Measurements from ENCODE around the gene SP6.
A peak's percentile ranks its signal among the peaks of the same experiment; 100 is the strongest.

Gene SP6

GRCh38 chr17:47856830-47857229, 5.9 kb upstream of the SP6 start:
- no peak for DNase-seq (ENCODE audit: low read depth)

DNA sequence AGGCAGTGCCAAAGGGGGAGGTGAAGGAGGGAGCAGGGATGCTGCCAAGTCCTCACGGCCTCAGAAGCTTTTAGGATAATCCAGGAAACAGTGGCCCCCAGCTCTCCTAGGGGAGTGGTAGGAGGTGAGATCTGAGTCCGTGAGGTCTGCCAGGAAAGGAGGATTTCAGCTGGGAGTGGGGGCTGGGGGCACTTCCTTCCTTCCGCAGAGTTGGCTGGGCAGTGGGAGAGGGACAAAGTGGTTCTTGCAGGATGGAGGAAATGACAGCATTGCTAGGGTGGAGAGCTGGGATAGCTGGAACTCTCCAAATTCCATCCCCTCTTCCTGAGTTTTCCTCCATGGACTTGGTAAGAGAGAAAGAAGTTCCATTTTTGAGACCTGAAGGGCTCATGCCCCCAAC, 4.8 kb upstream of the SP6 start:
- DNase-seq (ENCODE audit: low read depth), result no peak

DNA sequence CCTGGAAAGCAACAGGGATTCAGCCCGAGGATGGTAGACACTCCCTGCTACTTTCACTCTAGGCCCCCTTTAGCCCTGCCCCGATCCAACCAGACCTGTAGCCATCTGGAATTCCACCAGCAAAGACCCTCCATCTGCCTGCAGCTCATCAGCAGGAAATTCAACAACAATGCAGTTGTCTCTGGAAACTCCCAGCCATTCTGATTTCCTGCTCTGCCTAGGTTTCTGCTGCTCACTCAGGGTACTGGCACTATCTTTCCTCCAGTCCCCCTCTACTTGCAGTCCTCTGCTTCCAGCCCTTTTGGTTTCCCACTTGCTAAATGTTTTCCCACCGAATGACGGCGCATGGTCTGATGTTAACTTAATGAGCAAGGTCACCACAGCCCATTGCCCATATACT, 2.7 kb upstream of the SP6 start:
- no peak for DNase-seq (ENCODE audit: low read depth)

- no peak for DNase-seq (ENCODE audit: low read depth)
These were observed 1.4 kb upstream of the SP6 start for GRCh38 chr17:47852113-47852949.

DNA sequence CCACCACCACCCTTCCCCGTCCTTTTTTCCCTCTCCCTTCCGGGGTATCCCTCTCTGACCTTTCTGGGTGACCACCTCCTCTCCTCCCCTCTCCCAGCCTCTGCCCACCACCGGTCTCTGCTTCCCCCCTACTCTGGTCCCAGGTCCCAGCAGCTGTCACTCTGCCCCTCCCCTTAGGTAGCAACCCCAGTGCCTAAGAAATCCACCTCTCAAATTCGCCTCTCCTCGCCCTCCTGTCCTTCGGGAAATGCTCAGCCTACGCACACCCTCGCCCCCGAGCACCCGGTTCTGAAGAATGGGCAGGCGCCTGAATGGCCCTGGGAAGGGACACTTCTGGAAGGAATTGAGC, 775 bp upstream of the SP6 start:
- no peak for DNase-seq (ENCODE audit: low read depth)

- DNase-seq (ENCODE audit: low read depth), result no peak
These were observed 631 bp downstream of the SP6 start for GRCh38 chr17:47850373-47850691.

DNA sequence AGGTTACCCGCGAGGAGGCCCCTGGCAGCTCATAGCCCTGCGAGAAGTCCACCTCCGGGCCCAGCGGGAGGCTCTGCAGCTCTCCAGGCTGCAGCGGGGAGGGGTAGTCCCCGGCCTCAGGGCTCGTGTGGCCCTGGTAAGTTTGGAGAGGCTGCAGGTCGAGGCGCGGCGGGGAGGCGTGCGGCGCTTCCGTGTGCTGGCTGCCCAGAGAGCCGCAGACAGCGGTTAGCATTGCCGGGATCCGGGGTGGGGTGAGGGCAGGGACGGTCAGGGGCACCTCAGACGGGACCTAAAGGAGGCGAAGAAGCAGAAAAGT, 2.8 kb downstream of the SP6 start:
- DNase-seq (ENCODE audit: low read depth), result no peak

DNA sequence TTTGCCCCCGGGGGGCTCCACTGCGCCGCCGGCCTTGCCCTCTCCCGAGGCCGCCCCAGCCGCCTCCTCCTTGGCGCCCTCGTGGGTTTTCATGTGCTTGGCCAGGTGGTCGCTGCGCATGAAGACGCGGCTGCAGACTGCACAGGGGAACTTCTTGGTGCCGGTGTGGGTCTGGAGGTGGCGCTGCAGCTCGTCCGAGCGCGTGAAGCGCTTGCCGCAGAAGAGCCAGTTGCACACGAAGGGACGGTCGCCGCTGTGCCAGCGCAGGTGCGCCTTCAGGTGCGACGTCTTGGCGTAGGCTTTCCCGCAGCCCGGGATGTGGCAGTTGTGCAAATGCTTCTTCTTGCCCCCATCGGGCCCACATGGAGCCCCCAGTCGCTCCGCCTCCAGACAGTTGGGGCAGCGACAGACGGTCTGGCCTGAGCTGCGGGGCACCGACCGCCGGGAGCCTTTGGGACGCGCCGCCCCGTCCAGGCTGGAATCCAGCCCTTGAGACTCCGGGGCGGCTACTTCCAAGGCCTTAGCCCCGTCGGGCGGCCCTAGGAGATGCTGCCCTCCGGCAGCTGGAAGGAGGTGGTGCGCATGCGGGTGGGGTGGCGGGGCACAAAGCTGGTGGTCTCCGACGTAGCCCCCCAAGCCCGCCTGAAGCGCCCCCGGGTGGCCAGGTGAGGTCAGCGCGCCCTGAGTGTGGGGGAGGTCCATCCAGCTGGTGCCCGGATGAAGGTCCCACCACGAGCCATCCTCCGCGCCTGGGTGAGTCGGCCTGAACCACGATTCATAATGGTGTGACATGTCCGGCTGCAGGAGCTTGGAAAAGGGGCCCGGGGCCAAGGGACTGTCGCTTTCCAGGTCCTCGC, 3.4 kb downstream of the SP6 start:
- no peak for DNase-seq (ENCODE audit: low read depth)

- DNase-seq (ENCODE audit: low read depth), result no peak
These were observed 4.1 kb downstream of the SP6 start for GRCh38 chr17:47846716-47847340.

DNA sequence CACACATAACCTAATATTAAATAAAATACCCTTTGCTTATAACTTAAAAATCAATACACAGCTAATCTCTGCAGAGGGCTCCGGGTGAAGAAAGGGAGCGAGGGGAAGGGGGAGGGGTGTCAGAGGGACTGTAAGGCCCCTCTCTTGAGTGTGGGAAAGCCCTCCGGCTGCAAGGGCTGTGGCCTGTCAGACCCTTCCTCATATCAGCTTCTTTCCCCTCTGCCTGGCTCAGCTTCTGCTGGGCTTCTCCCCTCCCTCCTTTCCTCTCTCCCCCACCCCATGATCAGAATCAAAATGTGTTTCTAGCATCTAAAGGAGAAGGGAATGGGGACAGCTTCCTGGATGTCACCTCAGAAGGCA, 5.3 kb downstream of the SP6 start:
- DNase-seq (ENCODE audit: low read depth), result no peak

GRCh38 chr17:47844814-47845715, 5.9 kb downstream of the SP6 start:
- no peak for DNase-seq (ENCODE audit: low read depth)

DNA sequence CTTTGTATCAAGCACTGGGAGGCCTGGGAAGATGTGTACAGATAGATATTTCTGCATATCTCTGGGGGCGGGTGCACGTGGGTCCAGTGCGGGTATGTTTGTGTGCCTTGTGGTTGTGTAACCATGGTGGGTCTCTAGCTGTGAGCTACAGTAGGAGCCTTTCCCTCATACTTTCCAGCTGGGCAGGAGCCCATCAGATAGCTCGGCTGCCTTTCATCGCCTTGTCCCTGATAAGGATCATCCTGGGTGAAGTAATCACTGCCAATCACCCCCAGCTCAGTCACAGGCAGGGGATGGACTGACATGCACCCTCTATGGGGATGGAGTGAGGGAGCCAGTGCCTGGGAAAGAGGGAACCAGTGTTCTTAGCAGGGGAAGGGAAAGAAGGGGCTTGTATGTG, 6.7 kb downstream of the SP6 start:
- no peak for DNase-seq (ENCODE audit: low read depth)

DNA sequence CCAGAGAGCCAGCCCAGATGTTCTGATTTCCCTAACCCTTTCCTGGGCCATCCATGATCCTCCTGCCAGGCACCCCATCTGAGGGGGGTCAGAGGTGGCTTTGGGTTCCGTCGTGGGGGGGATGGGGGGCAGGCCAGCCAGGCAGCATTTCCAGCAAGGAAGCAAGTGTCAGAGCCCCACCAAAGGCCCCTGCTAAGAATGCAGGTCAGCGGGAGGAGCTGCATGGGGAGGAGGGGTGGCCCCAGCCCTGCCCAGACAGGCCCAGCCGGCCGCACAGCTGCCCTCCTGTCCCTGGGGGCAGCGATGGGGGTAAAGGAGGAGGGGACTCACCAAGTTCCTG, 7.6 kb downstream of the SP6 start:
- DNase-seq (ENCODE audit: low read depth), result no peak

DNA sequence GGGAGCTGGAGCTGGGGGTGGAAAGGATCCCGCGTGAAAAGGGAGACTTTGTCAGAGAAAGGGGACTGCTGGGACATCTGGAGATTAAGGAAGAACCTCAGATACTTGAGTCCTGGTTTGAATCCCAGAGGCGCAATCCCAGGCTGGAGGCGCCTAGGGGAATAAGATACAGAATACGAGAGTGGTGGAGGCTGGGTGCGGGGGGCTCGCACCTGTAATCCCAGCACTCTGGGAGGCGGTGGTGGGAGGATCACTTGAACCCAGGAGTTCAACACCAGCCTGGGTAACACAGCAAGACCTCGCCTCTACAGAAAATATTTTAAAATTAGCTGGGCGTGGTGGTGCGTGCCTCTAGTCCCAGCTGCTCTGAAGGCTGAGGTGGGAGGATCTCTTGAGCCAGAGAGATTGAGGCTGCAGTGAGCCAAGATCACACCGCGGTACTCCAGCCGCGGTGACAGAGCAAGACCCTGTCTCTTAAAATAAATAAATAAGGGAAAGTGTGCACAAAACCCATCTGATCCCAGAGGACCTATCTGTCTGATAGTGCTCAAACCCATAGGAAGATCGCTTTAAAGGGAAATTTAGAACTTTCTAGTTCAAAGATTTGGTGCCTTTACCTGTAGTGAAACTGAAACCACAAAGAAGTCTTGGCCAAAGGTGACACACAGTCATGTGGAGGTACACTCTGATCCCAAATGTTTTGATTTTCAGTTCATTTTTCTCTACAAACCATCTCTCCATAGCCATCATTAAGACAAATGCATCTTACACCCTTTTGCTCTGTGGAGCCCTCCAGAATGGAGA, 9.3 kb downstream of the SP6 start:
- no peak for DNase-seq (ENCODE audit: low read depth)

- DNase-seq (ENCODE audit: low read depth), result peak; percentile 92
These were observed 10.0 kb downstream of the SP6 start, which contains the start of gene SCRN2 for GRCh38 chr17:47840742-47841487. SCRN2 (minus strand) TSS chr17:47841273; CDS start chr17:47840843, 430 bp downstream.

- DNase-seq (ENCODE audit: low read depth), result no peak
These were observed 10.8 kb downstream of the SP6 start for GRCh38 chr17:47840001-47840741.

DNA sequence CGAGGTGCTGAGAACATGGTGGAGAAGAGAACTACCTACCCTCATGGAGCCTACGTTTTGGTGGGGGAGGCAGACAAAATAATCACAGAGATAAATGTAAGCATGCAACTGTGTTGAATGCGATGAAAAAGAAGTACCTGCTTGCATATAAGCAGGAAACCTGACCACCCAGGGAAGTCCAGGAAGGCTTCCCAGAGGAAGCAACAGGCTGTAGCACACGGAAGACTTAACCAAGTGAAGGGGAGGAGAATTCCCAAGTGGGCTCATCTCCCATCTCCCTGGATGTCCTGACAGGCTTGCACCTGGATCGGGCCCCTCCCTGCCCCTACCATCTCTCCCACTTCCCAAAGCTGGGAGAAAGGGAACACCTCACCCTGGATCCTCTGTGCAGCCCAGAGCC, 11.9 kb downstream of the SP6 start:
- DNase-seq (ENCODE audit: low read depth), result no peak

- DNase-seq (ENCODE audit: low read depth), result no peak
These were observed 12.3 kb downstream of the SP6 start for GRCh38 chr17:47838636-47839035.

GRCh38 chr17:47837401-47838039, 13.4 kb downstream of the SP6 start:
- DNase-seq (ENCODE audit: low read depth), result no peak

DNA sequence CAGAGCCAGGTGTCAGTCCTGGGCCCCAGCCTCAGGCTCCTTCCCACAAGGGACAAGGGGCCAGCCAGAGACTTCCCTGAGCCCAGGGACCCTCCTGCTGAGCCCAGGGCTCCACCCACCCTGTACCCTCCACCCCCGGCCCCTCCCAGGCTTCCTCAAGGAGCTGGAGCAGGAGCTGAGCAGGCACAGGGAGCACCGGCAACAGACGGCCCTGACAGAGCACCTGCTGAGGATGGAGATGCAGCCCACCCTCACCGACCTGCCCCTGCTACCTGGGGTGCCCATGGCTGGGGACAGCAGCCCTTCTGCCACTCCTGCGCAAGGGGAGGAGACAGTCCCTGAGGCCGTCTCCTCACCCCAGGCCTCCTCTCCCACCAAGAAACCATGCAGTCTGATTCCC, 14.4 kb downstream of the SP6 start:
- no peak for DNase-seq (ENCODE audit: low read depth)
